ENCODE measurements around the gene SDK2. TPM values are rescaled to one million over a fixed set of nuclear protein-coding genes. Genes with fewer than 3 reads are reported as not detected.

SDK2 gene
- total RNA-seq, 1 experiment from 2014 or later: 0.67 TPM

DNA sequence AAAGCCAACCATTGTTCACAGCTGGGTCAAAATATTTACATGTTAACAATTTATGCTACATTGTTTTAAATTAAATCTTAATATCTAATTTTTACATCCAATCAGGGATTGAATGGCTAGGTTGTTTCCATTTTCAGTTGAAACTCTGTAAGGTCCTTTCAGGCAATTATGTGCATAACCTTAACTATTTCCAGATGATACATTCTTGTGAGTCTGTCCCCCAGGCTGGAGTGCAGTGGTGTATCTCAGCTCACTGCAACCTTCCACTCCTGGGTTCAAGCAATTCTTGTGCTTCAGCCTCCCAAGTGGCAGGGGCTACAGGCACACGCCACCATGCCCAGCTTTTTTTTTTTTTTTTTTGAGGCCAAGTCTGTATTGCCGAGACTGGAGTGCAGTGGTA, 342.9 kb downstream of the SDK2 start:
- intact Hi-C loops (cut with micrococcal nuclease; ENCODE audit: unreplicated experiment): no loop called here
- no peak for TF ChIP-seq EZH2 (IDR thresholded peaks at IDR 0.05; ENCODE audit: borderline replicate concordance, low read depth, low read length, poor library complexity, severe bottlenecking)
- TF ChIP-seq, protein P1, sequence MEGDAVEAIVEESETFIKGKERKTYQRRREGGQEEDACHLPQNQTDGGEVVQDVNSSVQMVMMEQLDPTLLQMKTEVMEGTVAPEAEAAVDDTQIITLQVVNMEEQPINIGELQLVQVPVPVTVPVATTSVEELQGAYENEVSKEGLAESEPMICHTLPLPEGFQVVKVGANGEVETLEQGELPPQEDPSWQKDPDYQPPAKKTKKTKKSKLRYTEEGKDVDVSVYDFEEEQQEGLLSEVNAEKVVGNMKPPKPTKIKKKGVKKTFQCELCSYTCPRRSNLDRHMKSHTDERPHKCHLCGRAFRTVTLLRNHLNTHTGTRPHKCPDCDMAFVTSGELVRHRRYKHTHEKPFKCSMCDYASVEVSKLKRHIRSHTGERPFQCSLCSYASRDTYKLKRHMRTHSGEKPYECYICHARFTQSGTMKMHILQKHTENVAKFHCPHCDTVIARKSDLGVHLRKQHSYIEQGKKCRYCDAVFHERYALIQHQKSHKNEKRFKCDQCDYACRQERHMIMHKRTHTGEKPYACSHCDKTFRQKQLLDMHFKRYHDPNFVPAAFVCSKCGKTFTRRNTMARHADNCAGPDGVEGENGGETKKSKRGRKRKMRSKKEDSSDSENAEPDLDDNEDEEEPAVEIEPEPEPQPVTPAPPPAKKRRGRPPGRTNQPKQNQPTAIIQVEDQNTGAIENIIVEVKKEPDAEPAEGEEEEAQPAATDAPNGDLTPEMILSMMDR (conservative IDR thresholded peaks at IDR 0.05; ENCODE audit: low read depth, low read length): no peak
- BruUV-seq (replicated peaks): no TSS peak
- ChIA-PET POLR2A (ENCODE audit: low non-redundant PET) (no interaction called here), CTCF (no interaction called here)
- no peaks in the 10 kb centered on the region for H3K9me3 ChIP-seq (ENCODE audit: low read depth, low read length, poor library complexity, severe bottlenecking)
- H3K4me3 ChIP-seq (ENCODE audit: low read depth, low read length, poor library complexity, severe bottlenecking): no peak overlapping the region
- H3K27ac ChIP-seq (ENCODE audit: low read depth, low read length, poor library complexity, severe bottlenecking): no peak overlapping the region
- H3K36me3 ChIP-seq (ENCODE audit: insufficient read depth, low read length, poor library complexity, severe bottlenecking): no peaks in the 10 kb centered on the region
- no peak for DNase-seq (ENCODE audit: low spot score)
- H3K27me3 ChIP-seq (replicated peaks; ENCODE audit: insufficient read depth, low read depth, low read length, poor library complexity): no peaks in the 10 kb centered on the region
- H3K4me1 ChIP-seq (ENCODE audit: insufficient read depth, low read length, poor library complexity, severe bottlenecking): peaks cover 62% of the 10 kb centered on the region

DNA sequence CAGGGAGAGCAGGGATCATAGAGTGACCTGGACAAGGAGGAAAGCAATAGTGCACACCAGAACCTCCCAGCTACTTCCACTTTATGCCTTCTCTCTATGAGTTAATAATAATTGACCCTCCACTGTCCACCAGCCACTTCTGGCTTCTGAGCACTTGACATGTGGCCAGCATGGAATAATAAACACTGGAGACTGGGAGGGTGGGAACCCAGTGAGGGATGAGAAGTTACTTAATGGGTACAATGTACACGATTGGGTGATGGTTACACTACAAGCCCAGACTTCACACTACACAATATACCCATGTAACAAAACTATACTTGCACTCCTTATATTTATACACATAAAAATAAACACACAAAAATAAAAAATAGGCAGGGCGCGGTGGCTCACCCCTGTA, 343.9 kb downstream of the SDK2 start:
- Histone ChIP-seq H3K4me1 (ENCODE audit: insufficient read depth, low read length, poor library complexity, severe bottlenecking) (peaks cover 52% of the 10 kb centered on the region), H3K9me3 (ENCODE audit: low read depth, low read length, poor library complexity, severe bottlenecking) (no peaks in the 10 kb centered on the region), H3K27ac (ENCODE audit: low read depth, low read length, poor library complexity, severe bottlenecking) (no peak overlapping the region), H3K4me3 (ENCODE audit: low read depth, low read length, poor library complexity, severe bottlenecking) (no peak overlapping the region), H3K27me3 (replicated peaks; ENCODE audit: insufficient read depth, low read depth, low read length, poor library complexity) (no peaks in the 10 kb centered on the region), H3K36me3 (ENCODE audit: insufficient read depth, low read length, poor library complexity, severe bottlenecking) (no peaks in the 10 kb centered on the region)
- intact Hi-C loops (cut with micrococcal nuclease; ENCODE audit: unreplicated experiment): no loop called here
- CTCF ChIA-PET: no interaction called here
- POLR2A ChIA-PET (ENCODE audit: low non-redundant PET): no interaction called here
- no peak for DNase-seq (ENCODE audit: low spot score)
- no peak for TF ChIP-seq EZH2 (IDR thresholded peaks at IDR 0.05; ENCODE audit: borderline replicate concordance, low read depth, low read length, poor library complexity, severe bottlenecking)
- TF ChIP-seq, protein P1 (conservative IDR thresholded peaks at IDR 0.05; ENCODE audit: low read depth, low read length): no peak
- no TSS peak for BruUV-seq (replicated peaks)

DNA sequence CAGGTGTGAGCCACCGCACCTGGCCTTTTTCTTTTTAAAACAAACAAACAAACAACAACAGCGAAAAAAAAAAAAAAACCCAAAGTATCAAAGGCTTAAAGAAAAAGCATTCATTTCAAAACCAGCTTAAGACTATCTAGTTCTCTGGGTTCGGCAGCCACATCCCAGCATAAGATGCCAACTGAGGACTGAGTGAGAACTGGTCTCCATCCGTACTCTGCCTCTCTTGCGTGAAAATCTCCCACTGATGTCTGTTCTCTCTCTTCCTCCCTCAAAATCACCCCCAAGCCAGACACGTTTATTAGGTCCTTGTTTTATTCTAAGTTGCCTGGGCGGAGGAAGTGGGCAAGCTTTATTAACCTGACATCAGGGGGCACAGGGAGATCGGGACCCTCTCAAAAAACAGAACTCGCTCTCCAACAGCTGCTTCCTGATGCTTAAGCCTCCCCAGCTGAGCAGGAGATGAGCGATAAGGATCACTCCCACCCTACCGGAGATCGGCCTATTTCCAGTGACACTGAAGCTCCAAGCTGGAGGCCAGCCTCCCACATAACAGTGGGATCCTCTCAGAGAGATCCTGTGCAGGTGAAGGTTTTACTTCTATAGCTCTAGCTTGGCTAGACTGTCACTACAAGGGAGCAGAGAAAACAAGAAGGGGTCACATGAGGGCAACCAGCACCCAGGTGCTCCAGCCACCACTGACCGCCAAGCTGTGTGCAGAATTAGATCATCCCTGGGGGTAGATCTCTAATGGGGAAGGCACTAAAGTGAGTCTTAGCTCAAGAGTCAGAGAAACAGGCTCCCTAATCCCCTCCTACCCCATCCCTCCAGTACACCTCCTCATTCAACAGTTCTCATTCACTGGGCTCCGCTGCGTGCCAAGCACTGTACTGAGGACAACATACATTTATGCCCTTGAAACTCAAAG, 346.0 kb downstream of the SDK2 start:
- TF ChIP-seq, protein P1 (conservative IDR thresholded peaks at IDR 0.05; ENCODE audit: low read depth, low read length): no peak
- no peak for TF ChIP-seq EZH2 (IDR thresholded peaks at IDR 0.05; ENCODE audit: borderline replicate concordance, low read depth, low read length, poor library complexity, severe bottlenecking)
- ChIA-PET POLR2A (ENCODE audit: low non-redundant PET) (interaction anchor here (0.6 kb wide), 1 partner anchor 9 kb away, joined by 5 read pairs; no protein-coding TSS in a partner anchor), CTCF (interaction anchor here (0.5 kb wide), 1 partner anchor 122 kb away, joined by 3 read pairs; no protein-coding TSS in a partner anchor)
- H3K27ac ChIP-seq (ENCODE audit: low read depth, low read length, poor library complexity, severe bottlenecking): no peak overlapping the region
- no peak overlapping the region for H3K4me3 ChIP-seq (ENCODE audit: low read depth, low read length, poor library complexity, severe bottlenecking)
- no peaks in the 10 kb centered on the region for H3K27me3 ChIP-seq (replicated peaks; ENCODE audit: insufficient read depth, low read depth, low read length, poor library complexity)
- peak; percentile 60 for DNase-seq (ENCODE audit: low spot score)
- peaks cover 32% of the 10 kb centered on the region for H3K4me1 ChIP-seq (ENCODE audit: insufficient read depth, low read length, poor library complexity, severe bottlenecking)
- no peaks in the 10 kb centered on the region for H3K9me3 ChIP-seq (ENCODE audit: low read depth, low read length, poor library complexity, severe bottlenecking)
- no peaks in the 10 kb centered on the region for H3K36me3 ChIP-seq (ENCODE audit: insufficient read depth, low read length, poor library complexity, severe bottlenecking)
- BruUV-seq (replicated peaks): no TSS peak
- intact Hi-C loops (cut with micrococcal nuclease; ENCODE audit: unreplicated experiment): no loop called here
